GM19324 (cell line): ENCODE measurements around the gene AKT2.

ENCODE experiments used
- ATAC-seq: cut with Tn5 transposase; IDR thresholded peaks from one replicate; pipeline ENCODE4 v1.9.1; 2021; ENCODE audit warnings: mild to moderate bottlenecking, moderate library complexity; ENCODE audit not compliant: unreplicated experiment, low FRiP score

AKT2 gene

GRCh38 chr19:40200341-40201099, 84.6 kb downstream of the AKT2 start:
- no peak for ATAC-seq

DNA sequence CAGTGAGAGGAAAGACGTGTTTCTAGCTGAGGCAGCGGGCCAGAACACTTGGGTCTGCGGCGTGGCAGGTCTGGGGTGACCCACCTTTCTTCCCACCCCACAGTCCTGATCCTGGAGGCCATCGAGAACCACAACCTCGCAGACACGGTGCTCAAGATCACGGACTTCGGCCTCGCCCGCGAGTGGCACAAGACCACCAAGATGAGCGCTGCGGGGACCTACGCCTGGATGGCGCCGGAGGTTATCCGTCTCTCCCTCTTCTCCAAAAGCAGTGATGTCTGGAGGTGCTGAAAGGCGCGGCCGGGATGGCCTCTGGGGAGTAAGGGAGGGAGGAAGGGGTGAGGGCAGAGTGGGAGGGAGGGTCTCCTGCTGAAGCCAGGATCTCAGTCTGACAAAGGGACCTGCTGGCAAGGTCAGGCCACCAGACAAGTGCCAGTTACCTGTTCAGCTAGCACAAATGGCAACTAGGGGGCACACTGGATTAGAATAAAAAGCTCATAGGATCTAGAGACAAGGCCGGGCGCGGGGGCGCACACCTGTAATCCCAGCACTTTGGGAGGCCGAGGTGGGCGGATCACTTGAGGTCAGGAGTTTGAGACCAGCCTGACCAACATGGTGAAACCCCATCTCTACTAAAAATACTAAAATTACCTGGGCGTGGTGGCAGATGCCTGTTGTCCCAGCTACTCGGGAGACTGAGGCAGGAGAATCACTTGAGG, 86.7 kb downstream of the AKT2 start:
- no peak for ATAC-seq

GRCh38 chr19:40193587-40193849, 91.6 kb downstream of the AKT2 start:
- ATAC-seq: no peak

- no peak for ATAC-seq
Measured at GRCh38 chr19:40192758-40193586, 92.2 kb downstream of the AKT2 start.

- peak; percentile 17 for ATAC-seq
Measured at GRCh38 chr19:40191836-40192646, 93.1 kb downstream of the AKT2 start.

DNA sequence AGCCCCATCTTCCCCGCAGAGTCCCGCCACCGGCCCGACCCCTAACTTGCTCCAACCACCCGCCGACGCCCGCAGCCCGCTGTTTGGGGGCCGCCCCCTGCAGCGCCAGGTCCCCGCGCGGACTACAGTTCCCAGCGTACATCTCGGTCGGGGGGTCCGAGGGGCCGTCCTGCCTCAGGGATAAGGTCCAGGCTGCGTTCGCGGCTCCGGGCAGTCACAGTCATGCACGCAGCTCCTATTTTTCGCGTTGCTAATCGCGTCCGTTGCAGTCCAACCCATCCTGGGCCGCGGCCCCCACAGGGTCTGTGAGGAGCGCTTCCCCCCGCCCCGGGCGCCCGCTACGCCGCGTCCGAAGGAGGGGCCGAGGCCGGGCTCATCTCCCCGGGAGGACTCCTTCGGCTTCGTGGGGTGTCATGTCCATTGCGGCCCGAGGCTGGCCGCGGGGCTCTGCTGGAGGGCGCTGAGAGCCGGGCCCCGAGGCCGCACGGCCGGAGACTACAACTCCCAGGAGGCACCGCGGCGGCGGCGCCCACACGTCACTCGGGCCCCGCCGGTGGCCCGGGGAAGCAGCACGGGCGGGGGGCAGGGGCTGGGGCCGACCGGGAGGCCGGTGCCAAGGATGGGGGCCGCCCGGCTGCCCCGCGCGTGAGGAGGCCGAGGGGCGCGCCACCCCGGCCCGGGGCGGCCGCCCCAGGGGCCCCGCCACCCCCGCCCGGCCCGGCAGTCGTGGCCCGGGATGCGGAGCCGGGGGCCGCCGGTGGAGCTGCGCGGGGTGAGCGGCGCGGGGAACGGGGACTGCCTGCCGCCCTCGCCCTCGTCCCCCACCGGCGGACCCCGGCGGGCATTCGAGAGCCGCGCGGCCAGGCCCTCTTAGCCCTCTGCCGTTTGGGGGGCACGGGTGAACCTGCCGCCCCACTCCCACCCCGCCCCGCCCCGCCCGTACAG, 94.0 kb downstream of the AKT2 start, which contains the start of gene MAP3K10:
MAP3K10 (plus strand) TSS at position 536 of the 945 bp plus-strand sequence. CDS start 606 bp downstream, outside the sequence.
- peak; percentile 81 for ATAC-seq

GRCh38 chr19:40184273-40184672, 100.9 kb downstream of the AKT2 start:
- no peak for ATAC-seq
